HuH-7 (cell line): ENCODE results near the gene IFNG.
"Not testable (repeated sequence)": the region's sequence is repeated elsewhere in the genome, so short reads cannot be mapped to it uniquely, and the experiment has no call there.

Experiments used
- DNase-seq: peaks from one replicate; pipeline ENCODE4 v3.0.0; 2011; ENCODE audit warnings: low spot score

IFNG gene

DNA sequence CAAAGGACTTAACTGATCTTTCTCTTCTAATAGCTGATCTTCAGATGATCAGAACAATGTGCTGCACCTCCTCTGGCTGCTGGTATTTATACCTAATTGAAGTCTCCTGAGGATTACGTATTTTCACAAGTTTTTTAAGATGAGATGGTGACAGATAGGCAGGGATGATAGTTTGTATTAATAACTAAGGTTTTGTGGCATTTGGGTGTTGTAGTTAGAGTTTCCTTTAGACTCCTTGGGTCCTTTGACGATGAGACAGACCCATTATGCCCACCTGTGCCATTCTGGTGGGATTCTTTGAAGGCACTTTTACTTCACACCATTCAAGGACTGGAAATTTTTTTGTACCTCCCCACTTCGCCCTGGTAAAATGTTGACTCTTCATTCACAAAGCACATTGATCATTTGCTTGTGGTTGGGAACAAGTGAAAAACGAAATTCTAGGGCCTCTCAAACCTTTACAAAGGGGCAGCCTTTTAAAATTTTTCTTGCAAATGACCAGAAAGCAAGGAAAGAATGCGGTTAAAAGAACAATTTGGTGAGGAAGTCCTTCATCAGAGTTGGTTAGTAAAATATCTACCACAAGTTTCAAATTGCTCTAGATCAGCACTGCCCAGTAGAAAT is at the start of gene IFNG:
TSS of gene IFNG (minus strand) at position 60 of the 624 bp plus-strand sequence. CDS start 125 bp downstream, outside the sequence.
- DNase-seq = no peak

- DNase-seq = not testable (repeated sequence)
These were observed 49.6 kb upstream of the IFNG start for GRCh38 chr12:68209048-68209728.

GRCh38 chr12:68207276-68207675 is 47.7 kb upstream of the IFNG start:
- no peak for DNase-seq

GRCh38 chr12:68206446-68206845 is 46.9 kb upstream of the IFNG start:
- no peak for DNase-seq

DNA sequence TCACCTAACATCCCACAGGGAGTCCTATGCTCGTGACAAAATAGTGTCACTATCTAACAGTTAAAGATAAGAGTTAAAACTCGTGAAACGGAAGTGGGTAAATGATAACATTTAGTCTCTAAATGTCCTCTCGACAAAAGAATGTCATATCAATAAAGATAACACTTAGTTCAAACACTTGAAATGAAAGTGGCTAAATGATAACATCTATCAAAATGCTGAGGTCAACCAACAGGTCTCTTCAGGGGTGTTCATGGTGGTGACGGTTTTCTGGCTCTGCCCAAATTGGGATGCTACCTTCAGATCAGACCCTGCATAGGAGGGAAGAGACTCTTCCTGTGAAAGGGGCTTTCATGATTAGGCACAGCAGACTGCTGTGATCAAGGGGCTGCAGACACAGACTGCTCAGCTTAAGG is 43.9 kb upstream of the IFNG start:
- no peak for DNase-seq

DNA sequence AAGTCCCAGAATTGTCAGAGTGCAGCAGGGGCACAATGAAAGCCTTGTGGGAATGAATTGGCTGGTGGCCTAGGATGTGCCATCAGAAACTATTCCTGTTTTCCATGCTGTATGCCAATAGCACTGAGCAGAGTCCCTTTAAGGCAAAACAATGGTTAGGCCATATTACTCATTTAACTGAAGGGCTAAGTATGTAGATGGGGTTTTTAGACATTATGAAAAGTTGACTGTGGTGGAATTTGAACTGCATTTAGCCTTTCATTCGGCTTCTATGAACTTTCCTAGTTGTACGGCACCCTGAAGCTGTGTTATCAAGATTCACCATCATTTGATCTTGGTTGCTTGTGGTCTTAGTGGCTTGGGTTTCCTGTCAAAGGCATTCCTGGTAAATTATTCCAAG is 41.3 kb upstream of the IFNG start:
- no peak for DNase-seq

GRCh38 chr12:68199127-68199526 is 39.6 kb upstream of the IFNG start:
- no peak for DNase-seq

DNA sequence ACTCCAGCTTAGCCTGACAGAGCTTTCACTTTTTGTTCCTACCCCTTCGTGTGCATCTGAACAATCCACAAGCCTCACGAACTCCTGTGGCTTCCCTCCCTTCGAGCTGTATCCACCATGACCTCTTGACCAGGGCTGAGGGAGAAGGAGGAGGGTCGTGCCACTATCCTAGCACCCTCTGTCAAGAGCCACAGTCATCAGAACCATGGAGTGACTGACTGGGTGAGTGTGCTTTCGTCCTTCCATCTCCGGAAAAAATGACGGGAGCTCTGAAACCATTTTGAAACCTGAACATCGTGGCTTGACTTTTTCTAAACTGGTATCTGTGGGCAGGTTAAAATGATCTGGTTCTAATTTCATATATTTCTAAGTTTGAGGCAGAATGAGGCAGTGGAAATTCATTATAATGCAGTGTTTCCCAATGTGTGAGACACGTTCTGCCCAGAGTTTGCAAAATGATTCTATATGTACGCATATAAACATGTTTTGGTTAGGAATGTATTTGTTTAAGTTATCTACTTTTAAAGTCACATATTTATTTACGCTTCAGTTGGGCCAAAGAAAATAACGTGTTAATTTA is 39.1 kb upstream of the IFNG start:
- no peak for DNase-seq

GRCh38 chr12:68190301-68190700 is 30.8 kb upstream of the IFNG start:
- no peak for DNase-seq

DNA sequence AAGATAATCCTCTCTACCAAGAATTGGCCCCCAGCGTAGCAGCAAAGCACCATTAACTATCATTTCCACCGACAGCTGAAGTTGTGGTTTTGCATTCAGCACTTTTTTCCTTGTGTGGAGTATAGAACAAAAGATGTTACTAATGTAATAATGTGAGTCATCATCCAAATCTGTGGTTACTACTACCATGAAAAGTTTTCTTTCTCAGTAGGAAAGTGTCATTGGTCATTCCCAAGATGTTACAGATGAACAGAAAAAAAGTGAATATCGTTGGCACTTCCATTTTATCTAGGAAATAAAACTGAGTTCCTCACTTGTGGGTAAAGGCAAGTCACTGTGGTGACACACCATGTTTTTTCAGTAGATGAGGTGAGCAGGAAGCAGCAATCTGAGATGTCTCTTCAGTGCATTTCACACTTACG is 30.3 kb upstream of the IFNG start:
- no peak for DNase-seq

DNA sequence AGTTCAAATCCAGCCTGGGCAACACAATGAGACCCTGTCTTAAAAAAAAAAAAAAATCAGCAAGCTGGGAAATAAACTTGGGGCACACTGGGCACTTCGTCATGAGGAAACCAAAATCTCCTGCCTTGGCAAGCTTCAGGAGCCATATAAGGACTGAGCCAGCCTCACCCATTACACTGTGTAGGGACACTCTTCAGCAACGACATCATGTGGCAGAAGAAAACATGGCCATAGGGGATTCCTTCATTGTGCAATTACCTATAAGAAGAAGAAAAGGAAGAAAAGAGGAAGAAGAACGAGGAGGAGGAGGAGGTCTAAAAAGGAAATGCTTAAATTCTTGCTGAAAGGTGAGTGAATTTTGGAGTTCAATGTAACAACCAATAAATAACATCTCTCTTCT is 26.1 kb upstream of the IFNG start:
- no peak for DNase-seq

GRCh38 chr12:68180792-68181744 is 21.5 kb upstream of the IFNG start:
- DNase-seq = no peak

GRCh38 chr12:68178774-68179439 is 19.4 kb upstream of the IFNG start:
- DNase-seq = no peak

DNA sequence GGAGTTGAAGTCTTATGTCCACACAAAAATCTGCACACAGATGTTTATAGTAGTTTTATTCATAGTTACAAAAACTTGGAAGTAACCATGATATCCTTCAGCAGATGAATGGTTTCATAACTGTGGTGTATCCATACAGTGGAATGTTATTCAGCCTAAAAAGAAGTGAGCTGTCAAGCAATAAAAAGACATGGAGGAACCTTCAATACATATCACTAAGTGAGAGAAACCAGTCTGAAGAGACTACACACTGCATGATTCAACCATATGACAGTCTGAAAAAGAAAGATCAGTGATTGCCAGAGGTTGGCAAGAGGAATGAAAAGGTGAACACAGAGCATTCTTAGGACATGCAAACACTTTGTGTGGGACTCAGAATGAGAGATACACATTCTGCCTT is 18.6 kb upstream of the IFNG start:
- no peak for DNase-seq

DNA sequence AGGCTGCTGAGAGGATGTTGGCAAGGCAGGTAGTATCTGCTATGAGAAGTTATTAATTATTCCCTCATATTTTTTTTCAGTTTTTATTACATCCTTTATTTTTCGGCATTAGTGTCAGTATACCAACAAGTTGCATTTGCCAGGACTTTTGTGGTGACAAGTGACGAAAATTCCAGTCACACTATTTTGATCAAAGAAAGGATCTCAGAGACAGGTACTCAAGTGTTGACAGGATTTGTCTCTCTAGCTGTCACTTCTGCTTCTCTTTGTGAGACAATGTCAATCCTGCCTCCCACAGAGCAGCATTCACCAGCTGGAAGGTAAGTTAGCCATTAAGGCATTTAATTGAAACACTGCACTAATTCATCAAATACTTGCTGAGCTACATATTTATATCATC is 18.0 kb upstream of the IFNG start:
- DNase-seq = no peak

DNA sequence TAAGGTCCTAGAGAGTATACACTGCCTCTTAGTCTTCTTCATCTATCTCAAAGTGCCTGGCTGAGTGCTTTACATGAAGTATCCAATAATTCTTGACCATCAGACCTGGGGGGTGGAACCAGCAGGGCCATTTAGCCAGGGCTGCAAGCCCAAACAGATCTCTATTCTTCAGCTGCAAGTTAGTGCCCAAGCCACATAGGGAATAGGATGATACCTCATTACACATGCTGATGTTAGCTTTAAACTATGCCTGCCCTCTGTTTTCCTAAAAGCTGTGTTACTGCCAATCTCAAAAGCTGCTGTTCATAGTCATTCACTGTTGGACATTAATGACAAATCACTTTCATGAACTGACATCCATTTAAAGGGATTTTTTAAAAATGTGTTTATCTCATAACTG is 16.7 kb upstream of the IFNG start:
- DNase-seq = no peak

GRCh38 chr12:68175557-68176061 is 16.1 kb upstream of the IFNG start:
- no peak for DNase-seq

DNA sequence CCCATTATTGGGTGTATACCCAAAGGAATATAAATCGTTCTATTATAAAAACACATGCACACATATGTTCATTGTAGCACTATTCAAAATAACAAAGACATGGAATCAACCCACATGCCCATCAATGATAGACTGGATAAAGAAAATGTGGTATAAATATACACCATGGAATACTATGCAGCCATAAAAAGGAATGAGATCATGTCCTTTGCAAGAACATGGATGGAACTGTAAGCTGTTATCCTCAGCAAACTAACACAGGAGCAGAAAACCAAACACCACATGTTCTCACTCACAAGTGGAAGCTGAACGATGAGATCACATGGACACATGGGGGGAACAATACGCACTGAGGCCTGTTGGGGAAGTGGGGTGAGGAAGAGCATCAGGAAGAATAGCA is 15.2 kb upstream of the IFNG start:
- DNase-seq = not testable (repeated sequence)

GRCh38 chr12:68173792-68174191 is 14.3 kb upstream of the IFNG start:
- no peak for DNase-seq

- no peak for DNase-seq
These were observed 11.2 kb upstream of the IFNG start for GRCh38 chr12:68170726-68171125.

- DNase-seq = no peak
These were observed 9.8 kb upstream of the IFNG start for GRCh38 chr12:68169213-68169889.
